BLaER1 treated with 17β-estradiol and CSF1 and Interleukin-3, amounts not matched to agents 10 nM and 100 nM (cell line): ENCODE measurements around the gene RTP3.

Experiments used
- H3K27ac ChIP-seq, 11 experiments: shearing (Covaris generic); formaldehyde crosslinking; 2 replicates each; pipeline ENCODE4 v1.8.1; 2022
- H3K27me3 ChIP-seq, 11 experiments: shearing (Covaris generic); formaldehyde crosslinking; 2 replicates each; pipeline ENCODE4 v1.8.1; 2022
- H3K36me3 ChIP-seq, 11 experiments: shearing (Covaris generic); formaldehyde crosslinking; 2 replicates each; pipeline ENCODE4 v1.8.1; 2022
- H3K4me1 ChIP-seq, 10 experiments: shearing (Covaris generic); formaldehyde crosslinking; 2 replicates each; pipeline ENCODE4 v1.8.1; 2022
- H3K4me2 ChIP-seq, 11 experiments: shearing (Covaris generic); formaldehyde crosslinking; 2 replicates each; pipeline ENCODE4 v1.8.1; 2022
- H3K4me3 ChIP-seq, 10 experiments: shearing (Covaris generic); formaldehyde crosslinking; 2 replicates each; pipeline ENCODE4 v1.8.1; 2022
- H3K9ac ChIP-seq, 11 experiments: shearing (Covaris generic); formaldehyde crosslinking; 2 replicates each; pipeline ENCODE4 v1.8.1; 2022
- H3K9me3 ChIP-seq, 11 experiments: shearing (Covaris generic); formaldehyde crosslinking; replicated peaks in 1 of 11; 2 replicates each; pipeline ENCODE4 v1.8.1; 2022
- H4K20me1 ChIP-seq, 11 experiments: shearing (Covaris generic); formaldehyde crosslinking; 2 replicates each; pipeline ENCODE4 v1.8.1; 2022
- Cebpa-rat ChIP-seq, 11 experiments: shearing (Covaris generic); IDR thresholded peaks; 2 replicates each; pipeline ENCODE4 v1.8.1; 2022

The RTP3 gene

DNA sequence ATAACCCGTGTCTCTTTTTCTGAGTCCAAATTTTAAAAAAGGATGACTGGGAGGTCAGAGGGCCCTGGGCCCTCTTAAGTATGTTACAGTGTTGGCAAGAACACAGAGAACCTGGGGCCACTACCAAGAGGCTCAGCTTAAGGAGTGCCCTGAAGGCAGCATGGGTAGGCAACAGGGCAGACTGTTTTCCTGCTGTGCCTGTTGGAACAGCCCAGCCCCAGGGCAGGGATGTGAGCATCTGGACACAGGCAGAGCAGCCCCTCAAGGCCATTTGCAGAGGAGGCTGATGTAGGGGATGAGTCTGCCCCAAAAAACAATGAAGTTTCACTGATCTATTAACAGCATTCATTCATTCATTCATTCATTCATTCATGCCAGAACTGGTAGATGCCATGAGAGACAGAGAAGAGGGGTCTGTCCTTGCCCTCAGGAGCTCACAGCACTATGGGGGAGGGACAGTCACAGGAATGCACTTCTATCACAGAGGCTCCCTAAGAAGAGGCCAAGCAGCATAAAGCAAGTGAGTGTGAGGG, 30.8 kb upstream of the RTP3 start:
- 0 out of 22 replicates have a peak, but pooled peaks cover 0 to 5% (median 0%) of the 10 kb centered on the region in 11 experiments for H3K9me3 ChIP-seq
- H3K4me2 ChIP-seq: 0 out of 22 replicates have a peak overlapping the region, but pooled peaks of 1 of the 11 experiments have one; percentile 41
- no peaks in the 10 kb centered on the region; a peak in 1 of 22 replicates for H4K20me1 ChIP-seq
- no peak for TF ChIP-seq Cebpa-rat (IDR thresholded peaks at IDR 0.05)
- peaks cover 19 to 32% (median 26%) of the 10 kb centered on the region in 11 experiments for H3K27me3 ChIP-seq
- H3K9ac ChIP-seq: no peak overlapping the region
- H3K27ac ChIP-seq: no peak overlapping the region
- H3K4me1 ChIP-seq: peaks cover 15 to 29% (median 23%) of the 10 kb centered on the region in 10 experiments
- H3K4me3 ChIP-seq: no peak overlapping the region
- H3K36me3 ChIP-seq: no peaks in the 10 kb centered on the region

DNA sequence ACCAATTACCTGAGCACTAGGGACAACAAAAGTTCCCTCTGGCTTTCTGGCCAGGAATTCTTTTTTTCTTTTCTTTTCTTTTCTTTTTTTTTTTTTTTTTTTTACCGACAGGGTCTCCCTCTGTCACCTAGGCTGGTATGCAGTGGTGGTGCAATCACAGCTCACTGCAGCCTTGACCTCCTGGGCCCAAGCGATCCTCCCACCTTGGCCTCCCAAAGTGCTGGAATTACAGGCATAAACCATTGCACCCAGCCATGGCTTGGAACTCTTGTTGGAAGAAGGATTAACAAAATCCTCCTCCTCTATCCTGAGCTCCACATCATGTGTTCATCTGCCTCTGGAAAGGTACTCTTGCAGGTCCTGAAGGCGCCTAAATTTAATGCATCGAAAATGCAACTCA, 30.2 kb upstream of the RTP3 start:
- no peaks in the 10 kb centered on the region; a peak in 1 of 22 replicates for H4K20me1 ChIP-seq
- no peak overlapping the region for H3K4me3 ChIP-seq
- TF ChIP-seq Cebpa-rat (IDR thresholded peaks at IDR 0.05): no peak
- no peaks in the 10 kb centered on the region for H3K36me3 ChIP-seq
- H3K4me2 ChIP-seq: no peak overlapping the region
- peaks cover 19 to 32% (median 26%) of the 10 kb centered on the region in 11 experiments for H3K27me3 ChIP-seq
- no peak overlapping the region for H3K27ac ChIP-seq
- H3K4me1 ChIP-seq: peaks cover 11 to 26% (median 21%) of the 10 kb centered on the region in 10 experiments
- 0 out of 22 replicates have a peak, but pooled peaks cover 0 to 5% (median 0%) of the 10 kb centered on the region in 11 experiments for H3K9me3 ChIP-seq
- H3K9ac ChIP-seq: no peak overlapping the region

DNA sequence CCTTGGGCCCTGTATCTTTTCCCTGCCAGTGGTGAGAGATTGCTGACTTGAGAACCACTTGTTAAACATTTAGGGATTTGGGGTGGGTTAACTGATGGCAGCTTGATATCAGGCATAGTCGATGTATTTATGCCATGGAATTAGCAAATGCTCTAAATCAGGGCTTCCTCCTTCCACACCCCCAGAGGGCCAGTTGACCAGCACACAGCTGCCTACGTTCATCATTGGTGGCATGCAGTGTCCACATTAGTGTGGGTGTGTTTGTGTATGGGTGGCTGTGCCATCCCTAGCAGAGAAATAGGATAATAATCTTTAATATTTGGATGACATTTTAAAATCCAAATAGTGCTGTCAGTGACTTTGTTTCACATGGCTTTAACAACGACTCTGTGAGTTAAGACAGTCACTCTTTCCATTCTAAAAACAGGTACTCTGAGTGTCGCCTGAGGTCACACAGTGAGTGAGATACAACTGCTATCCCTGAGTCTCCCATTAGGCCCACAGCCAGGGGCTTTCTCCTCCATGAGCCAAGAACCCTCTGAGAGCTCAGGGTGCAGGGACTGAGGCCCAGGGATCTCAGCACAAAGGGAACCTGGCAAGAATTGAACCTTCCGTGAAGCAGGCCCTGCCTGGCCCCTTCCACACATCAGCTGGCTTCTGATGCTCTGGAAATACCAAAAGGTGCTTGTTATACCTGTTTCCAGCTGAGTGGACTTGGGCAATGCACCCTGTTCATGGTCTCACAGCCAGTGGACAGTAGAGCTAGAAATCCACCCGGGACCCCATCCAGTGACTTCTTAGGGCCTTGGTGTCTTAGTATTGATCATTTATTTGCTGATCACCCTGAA, 28.8 kb upstream of the RTP3 start:
- Histone ChIP-seq H3K4me1 (peaks cover 7 to 12% (median 8%) of the 10 kb centered on the region in 10 experiments; a peak in 18 of 20 replicates), H3K9ac (no peak overlapping the region), H3K27me3 (peaks cover 13 to 19% (median 16%) of the 10 kb centered on the region in 11 experiments), H3K9me3 (peaks cover 0 to 5% (median 0%) of the 10 kb centered on the region in 11 experiments; a peak in 1 of 22 replicates), H4K20me1 (no peaks in the 10 kb centered on the region; a peak in 1 of 22 replicates), H3K36me3 (no peaks in the 10 kb centered on the region), H3K27ac (no peak overlapping the region), H3K4me2 (peak overlapping the region in 5 of 11 experiments; percentile 2 to 31 (median 15); a peak in 3 of 22 replicates), H3K4me3 (no peak overlapping the region)
- TF ChIP-seq Cebpa-rat (IDR thresholded peaks at IDR 0.05): no peak

DNA sequence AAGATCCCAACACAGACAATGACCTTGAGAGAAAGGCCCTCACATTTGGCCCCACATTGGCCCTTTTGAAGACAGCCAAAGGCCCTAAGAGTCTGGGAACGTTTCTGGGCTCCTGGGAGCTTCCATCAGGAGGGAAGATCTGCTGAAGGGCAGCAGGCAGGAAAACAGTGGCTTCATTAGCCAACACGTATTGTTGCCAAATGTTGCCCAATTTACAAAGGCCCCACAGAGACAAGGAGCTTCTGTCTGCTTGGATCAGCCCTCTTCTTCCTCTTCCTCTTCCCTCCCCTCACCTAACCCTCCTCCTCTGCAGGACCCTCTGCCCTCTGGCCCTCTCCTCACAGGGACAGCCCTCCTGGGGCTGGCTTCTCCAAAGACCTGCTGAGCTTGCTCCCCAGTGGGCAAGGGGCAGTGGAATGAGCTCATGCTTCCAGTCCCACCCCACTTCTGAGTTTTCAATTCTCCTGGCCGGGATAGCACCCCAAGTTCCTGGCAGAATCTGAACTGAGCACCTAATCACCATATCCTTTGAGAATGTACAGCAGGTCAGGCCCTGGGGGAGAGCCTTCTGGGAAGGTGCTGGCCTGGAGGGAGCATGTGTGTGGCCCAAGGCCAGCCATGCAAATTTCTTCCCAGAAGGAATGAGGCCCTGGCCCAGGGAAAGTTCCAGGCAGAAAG, 28.0 kb upstream of the RTP3 start:
- Histone ChIP-seq H3K4me1 (peaks cover 7 to 10% (median 8%) of the 10 kb centered on the region in 10 experiments; a peak in 14 of 20 replicates), H3K27me3 (peaks cover 5 to 11% (median 8%) of the 10 kb centered on the region in 11 experiments)
- 0 out of 22 replicates have a peak, but pooled peaks of 1 of the 11 experiments have one; percentile 9 for TF ChIP-seq Cebpa-rat (IDR thresholded peaks at IDR 0.05)

DNA sequence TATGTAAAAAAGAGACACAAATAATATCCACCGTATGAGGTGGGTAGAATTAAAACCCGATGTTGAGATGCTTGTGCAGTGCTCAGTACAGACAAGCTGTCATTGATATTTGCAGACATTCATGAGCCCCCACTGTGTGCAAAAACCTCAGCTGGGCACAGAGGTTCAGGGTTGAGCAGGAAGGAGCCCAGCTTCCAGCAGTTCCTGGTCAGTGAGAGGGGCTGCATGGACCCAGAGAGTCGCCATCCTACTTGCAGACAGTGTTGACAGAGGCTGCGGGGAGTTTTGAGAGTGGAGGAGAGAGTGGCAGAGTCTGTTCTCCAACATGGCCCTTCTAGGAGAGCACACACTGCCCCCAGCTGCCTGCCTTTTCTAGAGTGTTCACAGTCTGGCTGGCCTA, 26.9 kb upstream of the RTP3 start:
- Histone ChIP-seq H3K4me3 (no peak overlapping the region), H3K27ac (no peak overlapping the region), H3K27me3 (peaks cover 0 to under 1% (median 0%) of the 10 kb centered on the region in 11 experiments; a peak in 5 of 22 replicates), H3K4me2 (no peak overlapping the region), H3K36me3 (no peaks in the 10 kb centered on the region), H3K9me3 (peaks cover 0 to 12% (median 4%) of the 10 kb centered on the region in 11 experiments; a peak in 8 of 22 replicates), H4K20me1 (no peaks in the 10 kb centered on the region; a peak in 1 of 22 replicates), H3K4me1 (peaks cover 6 to 10% (median 7%) of the 10 kb centered on the region in 10 experiments; a peak in 14 of 20 replicates), H3K9ac (no peak overlapping the region)
- no peak for TF ChIP-seq Cebpa-rat (IDR thresholded peaks at IDR 0.05)

More for the DNA sequence above, 28.0 kb upstream of the RTP3 start:
- H3K27ac ChIP-seq: no peak overlapping the region
- H3K36me3 ChIP-seq: no peaks in the 10 kb centered on the region
- no peaks in the 10 kb centered on the region; a peak in 1 of 22 replicates for H4K20me1 ChIP-seq
- no peak overlapping the region for H3K9ac ChIP-seq
- no peak overlapping the region for H3K4me3 ChIP-seq
- H3K4me2 ChIP-seq: peak overlapping the region in 5 of 11 experiments; percentile 2 to 31 (median 15); a peak in 3 of 22 replicates
- peaks cover 0 to 8% (median 2%) of the 10 kb centered on the region in 11 experiments; a peak in 8 of 22 replicates for H3K9me3 ChIP-seq

DNA sequence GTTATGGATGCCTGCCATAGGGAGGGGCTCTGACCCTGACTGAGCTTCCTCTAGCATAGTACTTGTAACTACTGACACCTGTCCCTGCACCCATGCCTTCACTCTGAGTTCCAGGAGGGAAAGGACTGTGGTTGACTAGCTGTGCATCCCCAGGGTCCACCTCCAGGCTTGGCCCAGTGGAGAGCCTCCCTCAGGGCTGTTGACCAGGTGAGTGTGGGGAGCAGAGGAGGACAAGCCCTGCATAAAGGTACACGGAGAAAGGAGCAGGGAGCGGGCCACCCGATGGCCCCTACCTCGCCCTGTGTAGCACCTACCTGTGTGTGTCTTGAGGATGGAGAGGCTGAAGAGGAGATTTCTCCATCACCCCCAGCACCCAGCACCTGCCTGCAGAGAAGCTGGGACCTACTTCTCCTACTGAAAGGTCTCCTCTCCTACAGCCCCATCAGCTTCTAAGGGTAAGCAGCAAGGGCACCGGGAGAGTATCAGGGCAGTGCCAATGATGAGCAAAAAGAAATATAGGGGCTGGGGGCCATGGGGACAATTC, 26.3 kb upstream of the RTP3 start:
- H3K27ac ChIP-seq: no peak overlapping the region
- H3K4me3 ChIP-seq: no peak overlapping the region
- H3K9ac ChIP-seq: no peak overlapping the region
- peaks cover 0 to 12% (median 4%) of the 10 kb centered on the region in 11 experiments; a peak in 8 of 22 replicates for H3K9me3 ChIP-seq
- no peak overlapping the region for H3K4me2 ChIP-seq
- no peaks in the 10 kb centered on the region for H3K27me3 ChIP-seq
- no peaks in the 10 kb centered on the region; a peak in 1 of 22 replicates for H4K20me1 ChIP-seq
- H3K4me1 ChIP-seq: peaks cover under 1 to 10% (median 1%) of the 10 kb centered on the region in 10 experiments; a peak in 13 of 20 replicates
- no peaks in the 10 kb centered on the region for H3K36me3 ChIP-seq
- TF ChIP-seq Cebpa-rat (IDR thresholded peaks at IDR 0.05): no peak

DNA sequence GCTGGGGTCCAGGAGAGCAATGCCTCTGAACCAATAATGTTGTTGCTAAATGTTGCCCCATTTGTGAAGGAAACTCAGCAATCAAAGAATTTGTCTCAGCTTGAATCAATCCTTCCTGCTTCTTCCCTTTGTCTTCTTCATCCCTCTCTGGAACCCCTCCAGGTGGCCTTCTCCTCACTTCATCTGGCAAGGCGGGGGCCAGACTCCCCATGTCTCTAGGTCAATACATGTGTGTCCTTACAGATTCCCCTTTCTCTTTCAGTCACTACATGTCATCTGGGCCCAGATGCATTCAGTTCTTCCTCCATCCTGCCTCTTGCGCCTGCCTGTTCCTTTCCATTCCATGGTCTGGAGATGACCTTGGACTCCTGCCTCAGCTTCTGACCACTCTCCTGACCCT, 25.0 kb upstream of the RTP3 start:
- no peaks in the 10 kb centered on the region; a peak in 1 of 22 replicates for H4K20me1 ChIP-seq
- H3K4me2 ChIP-seq: no peak overlapping the region
- no peaks in the 10 kb centered on the region for H3K27me3 ChIP-seq
- no peak for TF ChIP-seq Cebpa-rat (IDR thresholded peaks at IDR 0.05)
- no peak overlapping the region for H3K4me3 ChIP-seq
- peaks cover 0 to 10% (median 0%) of the 10 kb centered on the region in 10 experiments; a peak in 4 of 20 replicates for H3K4me1 ChIP-seq
- no peaks in the 10 kb centered on the region for H3K36me3 ChIP-seq
- peaks cover 0 to 12% (median 4%) of the 10 kb centered on the region in 11 experiments; a peak in 8 of 22 replicates for H3K9me3 ChIP-seq
- H3K9ac ChIP-seq: no peak overlapping the region
- H3K27ac ChIP-seq: no peak overlapping the region

DNA sequence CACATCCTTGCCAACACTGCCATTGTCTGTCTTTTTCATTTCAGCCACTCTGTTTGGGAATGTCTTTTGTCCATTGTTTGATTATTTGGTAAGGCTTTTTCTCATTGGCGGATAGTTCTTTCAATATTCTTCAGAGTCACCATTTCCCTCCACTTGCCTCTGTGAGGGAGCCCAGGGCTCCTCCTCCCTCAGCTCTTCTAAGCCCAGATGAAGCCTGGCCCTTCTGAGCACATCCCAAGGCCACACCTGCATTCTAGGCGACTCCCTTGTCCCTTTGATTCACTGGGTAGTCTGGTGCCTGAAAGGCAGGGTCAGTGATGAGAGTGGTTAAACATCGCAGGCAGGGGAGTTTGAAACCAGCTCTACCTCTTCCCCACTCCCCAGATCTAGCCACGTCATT, 20.6 kb upstream of the RTP3 start:
- Histone ChIP-seq H3K4me3 (no peak overlapping the region), H3K4me1 (peaks cover 0 to 4% (median 0%) of the 10 kb centered on the region in 10 experiments; a peak in 1 of 20 replicates), H3K36me3 (no peaks in the 10 kb centered on the region), H3K9ac (no peak overlapping the region), H3K27ac (no peak overlapping the region), H3K4me2 (no peak overlapping the region), H4K20me1 (no peaks in the 10 kb centered on the region), H3K9me3 (peaks cover 0 to 12% (median 4%) of the 10 kb centered on the region in 11 experiments; a peak in 8 of 22 replicates), H3K27me3 (no peaks in the 10 kb centered on the region)
- no peak for TF ChIP-seq Cebpa-rat (IDR thresholded peaks at IDR 0.05)
